Uterine smooth muscle cell (primary cell): ENCODE data around the gene CRYGD. TPM values are rescaled to one million over a fixed set of nuclear protein-coding genes. Genes with fewer than 3 reads are reported as not detected.

Source experiments
- total RNA-seq: library from RNA; depleted of rRNA; stranded (reverse); fragments of >200 nt; gene quantifications from 2 replicates; pipeline ENCODE4 v1.2.3, GENCODE V29; 2014

CRYGD gene
- total RNA-seq = not detected in 2 replicates

GRCh38 chr2:208124013-208124715, at the start of gene CRYGD:
CRYGD (minus strand) TSS chr2:208124524; CDS start chr2:208124473, 51 bp downstream.

GRCh38 chr2:208163489-208163888, 39.2 kb upstream of the CRYGD start, which contains the start of gene CRYGA:
CRYGA (minus strand) TSS chr2:208163589; CDS start chr2:208163556, 33 bp downstream.

GRCh38 chr2:208146006-208146405, 21.7 kb upstream of the CRYGD start, which contains the start of gene CRYGB:
CRYGB (minus strand) TSS chr2:208146158; CDS start chr2:208146120, 38 bp downstream.

GRCh38 chr2:208129744-208130711, 5.7 kb upstream of the CRYGD start, which contains the start of gene CRYGC:
CRYGC (minus strand) TSS chr2:208129828; CDS start chr2:208129792, 36 bp downstream.

Other genes with a start within 250 kb of the CRYGD start
- 11.7 and 16.6 TPM in 2 replicates for gene PLEKHM3, start 99.0 kb downstream of the CRYGD start, total RNA-seq
- gene CRYGC, start 5.3 kb upstream of the CRYGD start, total RNA-seq = not detected in 2 replicates
- not detected in 2 replicates for gene CRYGB, start 21.6 kb upstream of the CRYGD start, total RNA-seq
- gene CRYGA, start 39.1 kb upstream of the CRYGD start, total RNA-seq = not detected in 2 replicates
- not detected in 2 replicates for gene C2orf80, start 65.5 kb upstream of the CRYGD start, total RNA-seq
- 232 and 330 TPM in 2 replicates for gene IDH1, start 130.5 kb upstream of the CRYGD start, total RNA-seq
- 38.1 and 44.8 TPM in 2 replicates for gene PIKFYVE, start 141.7 kb upstream of the CRYGD start, total RNA-seq